Activated naive CD8-positive, alpha-beta T cell treated with anti-CD3 and anti-CD28 coated beads, Interleukin-2, amount 50 U/mL, for 16 hours (primary cell): ENCODE measurements around the gene ITM2A.

Source experiments
- DNase-seq: peaks from one replicate; pipeline ENCODE4 v3.0.0-alpha.2; 2020; ENCODE audit warnings: low read depth, low spot score

Gene ITM2A

GRCh38 chrX:79366873-79367749, at the start of gene ITM2A:
TSS of gene ITM2A (minus strand) at chrX:79367334. CDS start at chrX:79367215, 119 bp downstream.
- DNase-seq: peak; percentile 13

- DNase-seq: no peak
Observed at GRCh38 chrX:79415056-79415455, 47.9 kb upstream of the ITM2A start.

- no peak for DNase-seq
Observed at GRCh38 chrX:79413963-79414362, 46.8 kb upstream of the ITM2A start.

GRCh38 chrX:79412972-79413371, 45.8 kb upstream of the ITM2A start:
- no peak for DNase-seq

GRCh38 chrX:79412166-79412565, 45.0 kb upstream of the ITM2A start:
- no peak for DNase-seq

GRCh38 chrX:79409657-79410056, 42.5 kb upstream of the ITM2A start:
- no peak for DNase-seq

- no peak for DNase-seq
Observed at GRCh38 chrX:79408623-79409322, 41.6 kb upstream of the ITM2A start.

- no peak for DNase-seq
Observed at GRCh38 chrX:79400623-79401022, 33.5 kb upstream of the ITM2A start.

GRCh38 chrX:79375340-79375739, 8.2 kb upstream of the ITM2A start:
- DNase-seq: no peak

GRCh38 chrX:79371640-79372039, 4.5 kb upstream of the ITM2A start:
- DNase-seq: no peak

GRCh38 chrX:79371101-79371500, 4.0 kb upstream of the ITM2A start:
- no peak for DNase-seq

GRCh38 chrX:79369871-79370270, 2.7 kb upstream of the ITM2A start:
- DNase-seq: no peak

- no peak for DNase-seq
Observed at GRCh38 chrX:79368441-79368840, 1.3 kb upstream of the ITM2A start.

GRCh38 chrX:79367907-79368306, 773 bp upstream of the ITM2A start:
- DNase-seq: no peak

- no peak for DNase-seq
Observed at GRCh38 chrX:79366556-79366872, 620 bp downstream of the ITM2A start.

GRCh38 chrX:79365591-79365990, 1.5 kb downstream of the ITM2A start:
- no peak for DNase-seq

- no peak for DNase-seq
Observed at GRCh38 chrX:79364306-79364705, 2.8 kb downstream of the ITM2A start.

GRCh38 chrX:79361192-79361870, 5.8 kb downstream of the ITM2A start:
- no peak for DNase-seq

GRCh38 chrX:79336869-79337815, 30.0 kb downstream of the ITM2A start:
- no peak for DNase-seq

- DNase-seq: no peak
Observed at GRCh38 chrX:79330022-79330421, 37.1 kb downstream of the ITM2A start.

- DNase-seq: no peak
Observed at GRCh38 chrX:79325263-79325958, 41.7 kb downstream of the ITM2A start.
